ENCODE results near the gene DSCAM.

GRCh38 chr21:40517646-40518045, 329.3 kb downstream of the DSCAM start:
- TF ChIP-seq CTCF (IDR thresholded peaks at IDR 0.05) (no peak), POLR2A (IDR thresholded peaks at IDR 0.05) (no peak)
